ENCODE results near the gene FHIP1A. TPM values are rescaled to one million over a fixed set of nuclear protein-coding genes. Genes with fewer than 3 reads are reported as not detected.

The FHIP1A gene
- total RNA-seq, 2 donors from 2014 or later: 18.9 to 29.2 TPM

DNA sequence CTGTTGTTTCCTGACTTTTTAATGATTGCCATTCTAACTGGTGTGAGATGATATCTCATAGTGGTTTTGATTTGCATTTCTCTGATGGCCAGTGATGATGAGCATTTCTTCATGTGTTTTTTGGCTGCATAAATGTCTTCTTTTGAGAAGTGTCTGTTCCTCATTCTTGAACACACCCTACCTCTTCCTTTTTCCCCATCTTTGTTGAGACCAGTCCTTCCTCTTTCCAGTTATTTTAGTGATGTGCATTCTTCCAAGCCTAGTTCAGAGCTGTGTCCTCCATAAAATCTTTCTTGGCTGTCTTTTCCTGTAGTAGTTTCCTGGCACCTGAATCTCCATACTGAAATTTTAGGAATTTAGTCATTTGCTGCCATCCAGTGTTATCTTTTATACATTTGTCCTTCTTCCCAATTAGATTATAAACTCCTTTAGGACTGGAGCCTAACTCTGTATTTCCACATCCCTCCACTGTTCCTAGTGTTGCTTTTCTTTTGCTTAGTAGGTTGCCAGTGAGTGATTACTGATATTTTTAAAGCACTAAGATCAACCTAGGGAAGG lies 11.4 kb downstream of the FHIP1A start:
- Histone ChIP-seq H3K27me3 (ENCODE audit: control insufficient read depth, insufficient read depth, low read length, poor library complexity, severe bottlenecking) (no peaks in the 10 kb centered on the region), H3K9ac (ENCODE audit: extremely low read depth, low read length, poor library complexity, severe bottlenecking) (no peak overlapping the region), H3K27ac (ENCODE audit: low read depth, low read length) (no peak overlapping the region), H3K4me1 (ENCODE audit: control insufficient read depth, insufficient read depth, low read length) (no peaks in the 10 kb centered on the region), H3K36me3 (ENCODE audit: control insufficient read depth, insufficient read depth, low read length) (no peaks in the 10 kb centered on the region), H3K9me3 (ENCODE audit: control insufficient read depth, low read length) (no peaks in the 10 kb centered on the region), H3K4me3 (ENCODE audit: low read length) (no peak overlapping the region)
- H3K4me1 Mint-ChIP-seq: no peaks in the 10 kb centered on the region
- H3K36me3 Mint-ChIP-seq (ENCODE audit: low read depth): no peaks in the 10 kb centered on the region
- DNase-seq: no peak
- H3K4me3 Mint-ChIP-seq: no peak overlapping the region
- no peaks in the 10 kb centered on the region for H3K27me3 Mint-ChIP-seq (ENCODE audit: insufficient read depth)
- peaks cover 3% of the 10 kb centered on the region for H3K9me3 Mint-ChIP-seq
- TF ChIP-seq, protein P1, sequence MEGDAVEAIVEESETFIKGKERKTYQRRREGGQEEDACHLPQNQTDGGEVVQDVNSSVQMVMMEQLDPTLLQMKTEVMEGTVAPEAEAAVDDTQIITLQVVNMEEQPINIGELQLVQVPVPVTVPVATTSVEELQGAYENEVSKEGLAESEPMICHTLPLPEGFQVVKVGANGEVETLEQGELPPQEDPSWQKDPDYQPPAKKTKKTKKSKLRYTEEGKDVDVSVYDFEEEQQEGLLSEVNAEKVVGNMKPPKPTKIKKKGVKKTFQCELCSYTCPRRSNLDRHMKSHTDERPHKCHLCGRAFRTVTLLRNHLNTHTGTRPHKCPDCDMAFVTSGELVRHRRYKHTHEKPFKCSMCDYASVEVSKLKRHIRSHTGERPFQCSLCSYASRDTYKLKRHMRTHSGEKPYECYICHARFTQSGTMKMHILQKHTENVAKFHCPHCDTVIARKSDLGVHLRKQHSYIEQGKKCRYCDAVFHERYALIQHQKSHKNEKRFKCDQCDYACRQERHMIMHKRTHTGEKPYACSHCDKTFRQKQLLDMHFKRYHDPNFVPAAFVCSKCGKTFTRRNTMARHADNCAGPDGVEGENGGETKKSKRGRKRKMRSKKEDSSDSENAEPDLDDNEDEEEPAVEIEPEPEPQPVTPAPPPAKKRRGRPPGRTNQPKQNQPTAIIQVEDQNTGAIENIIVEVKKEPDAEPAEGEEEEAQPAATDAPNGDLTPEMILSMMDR (conservative IDR thresholded peaks at IDR 0.05): no peak
- H3K27ac Mint-ChIP-seq: no peak overlapping the region

DNA sequence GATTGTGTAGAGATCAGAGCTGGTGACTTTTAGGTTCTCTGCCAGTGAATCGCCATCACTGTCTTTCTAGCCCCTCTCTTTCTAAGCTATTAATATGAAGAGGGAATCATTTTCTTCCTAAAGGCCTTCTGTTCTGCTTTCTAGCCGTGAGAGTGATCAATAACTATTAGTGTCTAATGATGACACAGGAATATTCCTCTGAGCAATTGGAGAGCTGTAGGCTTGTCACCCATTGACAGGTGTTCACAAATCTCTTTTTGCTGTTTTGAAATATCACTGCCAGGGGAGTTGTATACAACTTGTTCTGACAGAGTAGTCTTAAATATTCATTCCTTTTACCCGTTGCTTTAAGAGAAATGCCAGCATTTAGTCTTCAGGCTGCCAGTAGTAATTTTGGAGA lies 13.9 kb downstream of the FHIP1A start:
- H3K4me1 ChIP-seq (ENCODE audit: control insufficient read depth, insufficient read depth, low read length): no peaks in the 10 kb centered on the region
- Mint-ChIP-seq H3K27ac (no peak overlapping the region), H3K9me3 (peaks cover 6% of the 10 kb centered on the region), H3K4me3 (no peak overlapping the region), H3K4me1 (peaks cover 2% of the 10 kb centered on the region), H3K27me3 (ENCODE audit: insufficient read depth) (no peaks in the 10 kb centered on the region), H3K36me3 (ENCODE audit: low read depth) (no peaks in the 10 kb centered on the region)
- H3K27me3 ChIP-seq (ENCODE audit: control insufficient read depth, insufficient read depth, low read length, poor library complexity, severe bottlenecking): no peaks in the 10 kb centered on the region
- no peak overlapping the region for H3K4me3 ChIP-seq (ENCODE audit: low read length)
- no peaks in the 10 kb centered on the region for H3K9me3 ChIP-seq (ENCODE audit: control insufficient read depth, low read length)
- TF ChIP-seq, protein P1 (conservative IDR thresholded peaks at IDR 0.05): no peak
- no peak overlapping the region for H3K27ac ChIP-seq (ENCODE audit: low read depth, low read length)
- 60 to 62% methylated on average over 1 to 3 of the region's 3 CpGs for WGBS, 2 experiments (ENCODE audit: insufficient coverage in 1 of 2, insufficient read length in 1 of 2)
- no peak overlapping the region for H3K9ac ChIP-seq (ENCODE audit: extremely low read depth, low read length, poor library complexity, severe bottlenecking)
- no peak for DNase-seq
- H3K36me3 ChIP-seq (ENCODE audit: control insufficient read depth, insufficient read depth, low read length): no peaks in the 10 kb centered on the region

DNA sequence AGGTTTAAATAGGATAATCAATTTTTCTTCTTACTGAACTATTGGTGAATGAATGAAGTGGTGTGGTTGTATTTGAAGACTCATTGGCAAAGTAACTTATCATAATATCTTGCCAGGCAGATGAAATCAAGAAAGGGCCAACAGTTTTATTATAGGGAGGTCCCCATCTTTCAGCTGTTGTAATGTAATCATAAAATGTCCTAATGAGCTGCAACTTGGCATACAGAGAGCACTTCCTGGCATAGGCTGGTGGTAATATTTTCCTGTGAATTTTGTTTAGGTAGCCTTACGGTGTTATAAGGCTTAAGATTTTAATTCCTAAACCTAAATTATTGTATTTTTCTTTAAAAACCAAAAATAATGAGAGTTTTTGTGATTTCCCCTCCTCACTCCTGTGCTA lies 17.5 kb downstream of the FHIP1A start:
- DNase-seq: no peak
- H3K36me3 ChIP-seq (ENCODE audit: control insufficient read depth, insufficient read depth, low read length): no peaks in the 10 kb centered on the region
- Mint-ChIP-seq H3K9me3 (peaks cover 4% of the 10 kb centered on the region), H3K27ac (no peak overlapping the region), H3K4me1 (peaks cover 25% of the 10 kb centered on the region), H3K27me3 (ENCODE audit: insufficient read depth) (no peaks in the 10 kb centered on the region), H3K4me3 (no peak overlapping the region), H3K36me3 (ENCODE audit: low read depth) (no peaks in the 10 kb centered on the region)
- peaks cover 6% of the 10 kb centered on the region for H3K4me1 ChIP-seq (ENCODE audit: control insufficient read depth, insufficient read depth, low read length)
- H3K27me3 ChIP-seq (ENCODE audit: control insufficient read depth, insufficient read depth, low read length, poor library complexity, severe bottlenecking): no peaks in the 10 kb centered on the region
- TF ChIP-seq, protein P1 (conservative IDR thresholded peaks at IDR 0.05): no peak
- H3K9me3 ChIP-seq (ENCODE audit: control insufficient read depth, low read length): no peaks in the 10 kb centered on the region
- H3K4me3 ChIP-seq (ENCODE audit: low read length): no peak overlapping the region
- WGBS, 2 experiments (ENCODE audit: insufficient coverage in 1 of 2, insufficient read length in 1 of 2): no CpG with 5 or more reads among the region's 1 CpG
- no peak overlapping the region for H3K27ac ChIP-seq (ENCODE audit: low read depth, low read length)
- H3K9ac ChIP-seq (ENCODE audit: extremely low read depth, low read length, poor library complexity, severe bottlenecking): no peak overlapping the region
